Retina (tissue), 1 donor: ENCODE measurements around the gene SPEG.
"Not testable (repeated sequence)": the region's sequence is repeated elsewhere in the genome, so short reads cannot be mapped to it uniquely, and the experiment has no call there.

Experiments used
- DNase-seq: peaks from one replicate; pipeline ENCODE4 v3.0.0-alpha.2; 2016

SPEG gene

GRCh38 chr2:219405451-219405850 lies 29.2 kb upstream of the SPEG start:
- DNase-seq: no peak

GRCh38 chr2:219405958-219406860 lies 28.4 kb upstream of the SPEG start:
- no peak for DNase-seq

- no peak for DNase-seq
These were observed 27.8 kb upstream of the SPEG start for GRCh38 chr2:219406861-219407230.

GRCh38 chr2:219407343-219407742 lies 27.3 kb upstream of the SPEG start:
- not testable (repeated sequence) for DNase-seq

GRCh38 chr2:219408204-219408603 lies 26.4 kb upstream of the SPEG start:
- no peak for DNase-seq

- DNase-seq: no peak
These were observed 26.0 kb upstream of the SPEG start for GRCh38 chr2:219408631-219409030.

- DNase-seq: no peak
These were observed 25.0 kb upstream of the SPEG start for GRCh38 chr2:219409619-219410018.

GRCh38 chr2:219410390-219410789 lies 24.3 kb upstream of the SPEG start:
- DNase-seq: no peak

GRCh38 chr2:219414857-219415256 lies 19.8 kb upstream of the SPEG start:
- DNase-seq: no peak

GRCh38 chr2:219415580-219416234 lies 18.9 kb upstream of the SPEG start:
- DNase-seq: no peak

- DNase-seq: no peak
These were observed 18.4 kb upstream of the SPEG start for GRCh38 chr2:219416235-219416602.

- DNase-seq: no peak
These were observed 17.7 kb upstream of the SPEG start for GRCh38 chr2:219416938-219417337.

- DNase-seq: no peak
These were observed 17.3 kb upstream of the SPEG start for GRCh38 chr2:219417374-219417773.

GRCh38 chr2:219418155-219419011 lies 16.3 kb upstream of the SPEG start, which contains the start of gene DES:
TSS of gene DES (plus strand) at chr2:219418377. CDS start at chr2:219418463, 86 bp downstream.
- peak; percentile 72 for DNase-seq

- no peak for DNase-seq
These were observed 15.7 kb upstream of the SPEG start for GRCh38 chr2:219419012-219419324.

- no peak for DNase-seq
These were observed 15.1 kb upstream of the SPEG start for GRCh38 chr2:219419331-219420197.

GRCh38 chr2:219420687-219421086 lies 14.0 kb upstream of the SPEG start:
- DNase-seq: no peak

GRCh38 chr2:219421323-219421722 lies 13.3 kb upstream of the SPEG start:
- no peak for DNase-seq

- no peak for DNase-seq
These were observed 11.6 kb upstream of the SPEG start for GRCh38 chr2:219422952-219423534.

- DNase-seq: no peak
These were observed 10.8 kb upstream of the SPEG start for GRCh38 chr2:219423652-219424377.
